ENCODE data around the gene BFSP1. TPM values are rescaled to one million over a fixed set of nuclear protein-coding genes. Genes with fewer than 3 reads are reported as not detected.

Gene BFSP1
- total RNA-seq, 1 donor from 2014 or later: 7.5 TPM

GRCh38 chr20:17467120-17467655 lies 64.0 kb downstream of the BFSP1 start:
- DNase-seq (ENCODE audit: low read depth): no peak

- no peak for DNase-seq (ENCODE audit: low read depth)
Observed at GRCh38 chr20:17466641-17467040, 64.5 kb downstream of the BFSP1 start.

GRCh38 chr20:17465236-17465635 lies 65.9 kb downstream of the BFSP1 start:
- DNase-seq (ENCODE audit: low read depth): no peak

- DNase-seq (ENCODE audit: low read depth): no peak
Observed at GRCh38 chr20:17463711-17464110, 67.5 kb downstream of the BFSP1 start.

DNA sequence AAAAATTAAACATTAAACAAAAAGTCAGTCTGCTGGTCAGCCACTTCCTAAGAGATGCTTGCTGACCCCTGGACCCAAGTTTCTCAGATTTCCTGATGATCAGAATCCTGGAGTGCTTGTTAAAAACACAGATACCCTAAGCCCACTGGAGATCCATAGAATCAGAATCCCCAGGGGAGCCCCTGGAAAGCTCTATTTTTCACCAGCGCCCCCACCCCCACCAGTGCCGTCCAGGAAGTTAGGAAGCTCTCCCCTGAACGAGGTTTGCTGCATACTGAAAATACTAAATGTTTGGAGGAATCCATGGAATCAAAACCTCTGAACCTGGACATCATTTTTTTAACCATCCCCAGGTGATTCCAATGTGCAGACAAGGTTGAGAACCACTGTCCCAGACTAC lies 69.2 kb downstream of the BFSP1 start:
- DNase-seq (ENCODE audit: low read depth): no peak

DNA sequence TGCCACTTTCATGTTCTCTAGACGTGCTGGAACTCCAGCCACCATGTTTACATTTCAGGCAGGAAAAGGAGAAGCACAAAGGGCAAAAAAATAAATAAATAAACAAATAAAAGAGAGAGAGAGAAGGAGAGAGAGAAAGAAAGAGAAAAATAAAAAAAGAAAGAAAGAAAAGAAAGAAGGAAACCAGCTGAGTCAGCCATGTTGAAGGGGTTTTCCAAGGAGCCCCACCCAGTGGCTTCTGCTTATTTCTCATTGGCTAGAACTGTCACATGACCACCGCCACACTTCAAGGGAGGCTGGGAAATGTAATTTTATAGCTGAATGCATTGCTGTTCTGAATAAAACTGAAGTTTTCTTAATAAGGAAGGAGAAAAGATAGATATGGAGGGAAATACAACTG lies 71.1 kb downstream of the BFSP1 start:
- DNase-seq (ENCODE audit: low read depth): no peak

- no peak for DNase-seq (ENCODE audit: low read depth)
Observed at GRCh38 chr20:17457588-17458190, 73.5 kb downstream of the BFSP1 start.

GRCh38 chr20:17457079-17457478 lies 74.1 kb downstream of the BFSP1 start:
- DNase-seq (ENCODE audit: low read depth): no peak

- no peak for DNase-seq (ENCODE audit: low read depth)
Observed at GRCh38 chr20:17456279-17456678, 74.9 kb downstream of the BFSP1 start.

- DNase-seq (ENCODE audit: low read depth): no peak
Observed at GRCh38 chr20:17453592-17453991, 77.6 kb downstream of the BFSP1 start.

DNA sequence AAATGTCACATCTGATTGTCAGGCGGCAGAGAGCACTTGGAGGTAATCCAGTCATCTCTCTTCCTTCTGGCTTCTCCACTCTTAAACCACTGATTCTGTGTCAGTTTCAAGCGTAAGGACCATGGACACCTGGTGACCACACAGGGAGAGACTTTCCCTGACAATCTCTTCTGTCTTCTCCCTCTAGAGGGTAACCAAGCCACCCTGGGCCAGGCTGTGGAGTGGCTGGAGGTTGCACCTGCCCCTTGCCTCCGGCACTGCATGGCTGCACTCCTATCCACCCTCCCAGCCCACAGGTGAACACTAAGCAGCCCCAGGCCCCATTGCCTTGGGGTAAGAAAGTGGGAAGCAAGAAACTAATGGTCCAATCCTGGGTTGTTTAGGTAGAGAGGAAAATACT lies 78.7 kb downstream of the BFSP1 start:
- DNase-seq (ENCODE audit: low read depth): no peak

GRCh38 chr20:17449031-17449430 lies 82.1 kb downstream of the BFSP1 start:
- no peak for DNase-seq (ENCODE audit: low read depth)

- DNase-seq (ENCODE audit: low read depth): no peak
Observed at GRCh38 chr20:17448071-17448470, 83.1 kb downstream of the BFSP1 start.

DNA sequence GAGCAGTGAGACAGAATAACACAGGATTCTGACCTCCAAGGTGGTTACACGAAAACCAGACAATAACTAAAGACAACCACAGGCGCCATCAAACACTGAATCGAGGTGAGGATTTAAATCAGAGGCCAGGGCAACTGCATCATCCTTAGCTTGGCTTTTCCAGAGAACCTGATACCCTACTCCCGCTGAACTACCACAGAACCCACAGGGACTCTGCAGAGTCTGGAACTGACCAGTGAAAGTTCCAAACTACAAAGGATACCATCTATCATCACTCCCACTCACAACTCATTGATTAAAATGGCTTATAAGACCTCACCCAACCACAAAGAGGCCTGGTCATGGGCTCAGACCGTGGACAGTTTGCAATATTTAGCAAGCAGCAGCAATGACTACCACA lies 85.0 kb downstream of the BFSP1 start:
- DNase-seq (ENCODE audit: low read depth): no peak

DNA sequence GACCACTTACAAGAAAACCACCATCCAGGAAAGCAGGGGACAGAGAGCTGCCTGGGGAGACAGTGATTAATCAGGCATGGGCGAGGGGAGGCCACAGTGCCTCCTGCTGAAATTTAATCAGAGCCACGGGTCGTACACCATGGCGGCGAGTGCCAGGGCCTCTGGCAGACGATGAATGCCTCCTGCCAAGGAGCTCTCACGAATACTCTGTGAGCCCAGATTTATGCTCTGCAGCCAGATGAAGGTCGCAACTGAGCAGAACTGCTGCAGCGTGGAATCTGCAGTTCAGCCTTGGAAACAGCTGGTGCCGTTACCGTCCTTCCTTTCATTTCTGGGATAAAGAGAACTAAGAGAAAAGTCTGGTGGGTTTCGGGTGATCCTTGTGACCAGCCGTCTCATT lies 85.6 kb downstream of the BFSP1 start:
- no peak for DNase-seq (ENCODE audit: low read depth)

GRCh38 chr20:17444091-17444490 lies 87.1 kb downstream of the BFSP1 start:
- no peak for DNase-seq (ENCODE audit: low read depth)

Other genes with a start within 250 kb of the BFSP1 start
- gene DSTN, start 38.7 kb upstream of the BFSP1 start, total RNA-seq: 297 and 433 TPM in 2 replicates
- gene RRBP1, start 150.9 kb upstream of the BFSP1 start, total RNA-seq: 103 and 338 TPM in 2 replicates
- not detected in 2 replicates for gene BANF2, start 168.6 kb upstream of the BFSP1 start, total RNA-seq